Measurements from ENCODE around the gene PRR19.

GRCh38 chr19:42352301-42353259 is 50.6 kb downstream of the PRR19 start:
- no peak for TF ChIP-seq YY1 (IDR thresholded peaks at IDR 0.05; ENCODE audit: insufficient read depth, insufficient read length)
- no peak for TF ChIP-seq SUZ12 (IDR thresholded peaks at IDR 0.05; ENCODE audit: extremely low read depth, insufficient read depth, insufficient read length)
